NCI-H345 treated with DMSO at 0.1 percent for 48 hours (cell line): ENCODE data around the gene MB.

Experiments used
- DNase-seq: peaks from one replicate; lab custom pipeline; 2025; ENCODE audit not compliant: unreplicated experiment; lab: John Stamatoyannopoulos, UW

MB gene

DNA sequence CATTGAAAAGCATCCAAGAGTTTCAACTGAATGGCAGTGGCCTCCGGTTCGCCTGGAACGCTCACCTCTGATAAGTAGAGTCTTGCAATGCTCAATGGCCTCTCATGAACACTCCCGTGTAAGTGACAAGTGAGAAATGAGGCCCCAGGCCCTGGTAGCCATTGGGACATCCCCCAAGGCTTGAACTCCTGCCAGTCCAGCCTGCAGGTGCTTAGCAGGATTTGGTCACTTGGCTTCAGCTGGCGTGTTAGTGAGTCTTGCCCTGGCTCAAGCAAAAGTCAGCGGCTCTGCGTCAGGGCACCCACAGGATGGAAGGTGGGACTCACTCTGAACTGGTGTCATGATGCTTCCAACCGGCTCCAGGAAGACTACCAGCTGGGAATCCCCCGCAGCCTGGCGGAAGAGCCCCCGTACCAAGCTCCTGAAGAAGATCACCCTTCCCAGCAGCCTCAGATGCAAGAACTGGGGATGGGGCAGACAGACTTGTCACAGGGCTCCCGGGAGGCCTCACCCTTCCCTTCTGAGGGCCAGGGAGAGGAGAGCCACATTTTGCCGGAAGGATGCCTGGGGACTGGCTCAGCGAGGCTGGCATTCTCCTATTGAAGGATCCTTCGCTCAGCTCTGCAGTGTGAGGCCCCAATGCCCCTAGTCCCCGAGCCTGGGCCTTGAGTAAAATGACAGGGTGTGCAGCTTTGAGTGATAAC is 19.3 kb downstream of the MB start:
- DNase-seq: no peak

DNA sequence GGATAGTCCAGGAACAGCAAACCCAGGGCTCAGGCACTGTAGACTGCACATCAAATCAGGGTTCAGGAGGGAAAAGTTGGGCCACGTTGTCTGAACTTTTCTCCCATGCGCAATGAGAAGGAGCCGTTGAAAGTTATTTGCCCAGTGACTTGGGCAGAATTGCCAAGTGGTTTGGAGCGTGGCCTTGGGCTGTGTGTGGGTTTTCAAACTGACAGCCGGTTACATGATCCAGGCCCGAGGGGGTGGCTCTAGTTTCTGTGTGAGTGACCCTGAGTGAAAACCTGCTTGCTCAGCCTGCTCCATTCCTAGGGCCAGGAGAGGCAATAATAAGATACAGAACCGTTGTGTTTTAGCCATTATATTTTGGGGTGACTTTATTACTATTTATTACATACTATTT is 20.3 kb downstream of the MB start:
- DNase-seq: no peak

DNA sequence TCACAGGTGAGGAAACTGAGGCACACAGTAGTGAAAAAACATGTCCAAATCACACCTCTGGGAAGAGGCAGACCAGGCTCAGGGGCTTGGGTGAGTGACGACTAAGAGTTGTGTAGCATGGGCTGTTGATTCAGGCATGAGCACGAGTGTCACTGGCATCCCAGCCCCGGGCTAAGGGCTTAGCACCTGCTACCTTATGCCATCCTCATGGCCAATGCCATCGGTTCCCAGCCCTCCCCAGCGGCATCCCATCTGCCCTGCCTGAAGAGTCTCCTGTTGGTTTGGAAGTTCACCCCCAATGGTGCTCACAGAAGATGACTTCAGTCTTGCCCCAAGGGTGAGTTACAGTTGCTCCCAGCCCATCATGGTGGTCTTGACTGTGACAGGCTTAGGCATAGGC is 22.4 kb downstream of the MB start:
- DNase-seq: no peak

- DNase-seq: no peak
Observed at GRCh38 chr22:35593891-35594470, 23.1 kb downstream of the MB start.

GRCh38 chr22:35593071-35593890 is 23.8 kb downstream of the MB start:
- no peak for DNase-seq

- DNase-seq: no peak
Observed at GRCh38 chr22:35592418-35592967, 24.6 kb downstream of the MB start.

DNA sequence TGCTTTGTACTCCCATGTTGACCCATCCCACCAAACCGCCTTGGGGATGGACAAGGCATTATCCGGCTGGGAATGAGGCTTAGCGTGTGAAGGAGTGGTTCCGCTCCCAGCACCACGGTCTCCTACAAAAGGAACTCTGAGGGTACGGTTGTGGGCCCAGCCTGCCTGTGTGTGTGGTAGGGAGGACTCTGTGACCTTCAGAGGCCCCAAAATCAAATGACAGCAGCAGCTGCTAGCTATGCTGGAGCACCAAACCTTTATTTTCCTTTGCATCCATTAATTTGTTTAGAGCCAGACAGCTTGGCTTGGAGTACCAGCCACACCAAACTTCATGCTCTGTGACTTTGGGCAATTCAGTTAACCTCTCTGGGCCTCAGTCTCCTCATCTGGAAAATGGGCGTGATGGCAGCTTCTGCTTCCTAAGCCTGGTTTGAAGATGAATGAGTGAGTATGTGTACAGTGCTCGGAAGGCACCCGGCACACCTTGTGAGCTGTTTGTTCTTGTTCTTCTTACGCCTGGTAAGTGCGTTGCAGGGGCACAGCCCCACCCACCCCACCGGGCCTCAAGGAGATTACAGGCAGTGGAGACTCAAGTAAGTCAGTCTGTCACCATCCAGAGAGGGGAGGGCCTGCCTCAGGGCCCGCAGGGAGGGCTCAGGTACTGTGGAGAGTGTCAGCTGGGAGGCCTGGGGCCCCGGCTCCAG is 25.3 kb downstream of the MB start:
- DNase-seq: no peak

DNA sequence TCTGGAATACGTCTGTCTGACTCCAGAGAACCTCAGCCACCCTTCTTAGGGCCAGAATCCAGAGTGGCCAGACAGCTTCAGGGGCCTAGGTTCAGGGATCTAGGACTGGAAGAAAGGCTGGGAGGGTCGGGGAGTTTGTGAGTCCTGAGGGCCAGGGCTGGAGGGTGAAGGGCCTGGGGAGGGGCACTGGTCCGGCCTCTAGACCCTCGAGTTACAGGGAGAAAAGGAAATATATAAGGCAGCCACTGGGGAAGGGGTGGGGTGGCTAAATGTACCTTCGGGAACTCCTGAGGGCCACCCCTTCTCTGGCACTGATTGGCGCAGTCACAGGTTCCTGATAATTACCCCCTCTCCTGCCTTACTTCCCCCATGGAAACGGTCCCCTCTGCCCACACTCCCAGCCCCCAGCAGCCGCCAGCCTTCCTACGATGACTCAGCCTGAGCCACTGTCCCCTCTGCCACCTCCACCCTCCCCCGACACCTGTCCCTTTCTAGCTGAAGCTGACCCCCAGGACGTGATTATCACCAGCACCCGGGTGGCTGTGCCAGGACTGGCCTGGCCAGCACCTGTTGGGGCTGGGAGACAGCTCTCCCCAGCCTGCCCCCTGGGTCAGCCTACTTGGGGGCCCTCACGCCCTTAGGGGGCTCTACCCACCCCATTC is 26.4 kb downstream of the MB start:
- no peak for DNase-seq

DNA sequence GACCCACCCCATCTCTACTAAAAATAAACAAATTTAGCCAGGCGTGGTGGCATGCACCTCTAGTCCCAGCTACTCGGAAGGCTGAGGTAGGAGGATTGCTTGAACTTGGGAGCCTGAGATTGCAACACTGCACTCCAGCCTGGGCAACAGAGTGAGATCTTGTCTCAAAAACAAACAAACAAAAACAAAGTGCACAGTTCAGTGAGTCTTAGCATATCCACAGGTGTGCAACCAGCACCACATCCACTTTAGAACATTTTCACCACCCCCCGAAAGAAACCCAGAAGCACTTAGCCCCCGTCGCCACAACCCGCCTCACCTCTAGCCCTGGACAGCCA is 27.4 kb downstream of the MB start:
- DNase-seq: no peak

DNA sequence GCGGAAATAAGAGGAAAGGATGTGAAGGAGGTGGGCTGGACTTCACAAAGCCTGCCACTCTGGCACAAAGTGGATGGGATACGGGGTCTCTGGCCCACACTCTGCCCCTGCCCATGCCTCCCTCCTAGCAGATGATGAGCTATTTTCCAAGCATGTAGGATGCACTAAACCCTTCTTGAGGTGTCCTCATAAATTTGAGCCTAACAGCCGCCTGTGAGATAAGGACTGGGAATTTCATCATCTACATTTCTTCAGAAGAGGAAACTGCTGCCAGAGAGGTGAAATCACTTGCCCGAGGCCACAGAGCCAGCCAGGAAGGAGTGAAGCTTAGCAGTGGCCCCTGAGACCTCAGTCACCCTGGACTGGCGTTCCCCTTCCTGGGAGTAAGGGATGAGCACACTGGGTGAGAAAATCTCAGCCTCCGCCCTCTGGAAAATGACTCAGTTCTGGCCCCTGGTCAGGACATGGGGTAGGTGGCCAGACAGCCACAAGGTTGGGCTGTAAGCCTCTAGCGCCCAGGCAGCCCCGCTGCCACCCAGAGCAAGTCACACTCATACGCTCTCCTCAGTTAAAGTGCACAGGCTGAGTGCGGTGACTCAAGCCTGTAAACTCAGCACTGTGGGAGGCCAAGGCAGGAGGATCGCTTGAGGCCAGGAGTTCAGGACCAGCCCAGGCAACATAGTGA is 27.9 kb downstream of the MB start:
- no peak for DNase-seq

GRCh38 chr22:35587896-35588295 is 29.2 kb downstream of the MB start:
- no peak for DNase-seq

DNA sequence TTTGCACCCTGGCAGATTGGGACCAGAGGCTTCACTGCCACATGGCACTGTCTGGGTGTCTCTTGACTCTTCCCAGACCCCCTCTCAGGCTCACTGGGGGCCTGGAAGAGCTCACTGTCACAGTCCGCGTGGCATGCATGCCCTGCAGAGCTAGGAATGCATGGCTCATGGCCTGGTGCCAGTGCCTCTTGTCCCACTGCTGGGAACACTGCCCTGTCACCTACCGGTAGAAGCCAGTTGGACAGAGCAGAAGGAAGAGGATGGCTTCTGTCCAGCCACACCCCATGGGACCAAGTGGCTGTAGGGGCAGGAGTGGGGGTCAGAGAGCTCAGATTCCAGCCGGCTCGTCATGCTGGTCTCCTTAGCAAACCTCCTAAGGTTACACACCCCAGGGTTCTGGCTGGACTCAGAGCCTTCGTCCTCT is 29.7 kb downstream of the MB start:
- DNase-seq: no peak

GRCh38 chr22:35586771-35587170 is 30.4 kb downstream of the MB start:
- DNase-seq: no peak

- DNase-seq: peak; percentile 41
Observed at GRCh38 chr22:35582861-35583670, 34.1 kb downstream of the MB start.

DNA sequence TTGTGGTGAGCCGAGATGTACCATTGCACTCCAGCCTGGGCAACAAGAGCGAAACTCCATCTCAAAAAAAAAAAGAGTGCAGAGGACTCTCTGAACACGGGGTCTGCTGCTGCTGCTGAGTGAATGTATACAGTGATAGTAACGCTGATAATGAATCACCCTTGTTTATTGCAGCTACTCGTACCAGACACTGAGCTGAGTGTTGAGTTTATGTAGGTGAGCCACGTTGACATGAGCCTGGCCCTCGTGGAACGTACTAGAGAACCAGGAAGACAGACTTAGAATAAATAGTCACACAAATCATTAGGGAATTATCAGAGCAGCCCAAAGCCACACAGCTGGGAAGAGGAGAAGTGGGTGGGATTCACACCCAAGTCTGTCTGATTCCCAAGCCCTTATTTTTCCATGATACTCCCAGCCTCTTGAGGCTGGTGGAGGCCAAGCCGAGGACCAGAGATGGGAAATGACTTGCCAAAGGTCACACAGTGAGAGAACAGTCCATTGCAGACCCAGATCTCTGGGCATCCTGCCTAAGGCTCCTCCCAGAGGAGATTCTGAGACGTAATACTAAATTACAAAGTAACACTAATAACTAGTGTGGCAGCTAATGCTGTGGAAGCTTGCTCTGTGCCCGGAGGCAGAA is 34.8 kb downstream of the MB start:
- no peak for DNase-seq

DNA sequence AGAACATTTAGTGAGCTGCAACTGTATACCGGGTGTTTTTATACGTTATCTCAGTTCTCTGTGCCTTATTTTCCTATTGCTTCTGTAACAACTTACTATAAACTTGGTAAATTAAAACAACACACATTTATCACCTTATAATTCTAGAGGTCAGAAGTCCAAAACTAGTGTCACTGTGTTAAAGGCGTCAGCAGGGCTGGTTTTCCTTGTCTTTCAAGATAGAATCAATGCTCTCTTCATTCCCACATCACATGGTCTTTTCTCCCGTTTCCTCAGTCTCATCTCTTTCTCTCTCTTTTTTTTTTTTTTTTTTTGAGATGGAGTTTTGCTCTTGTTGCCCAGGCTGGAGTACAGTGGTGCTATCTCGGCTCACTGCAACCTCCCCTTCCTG is 36.1 kb downstream of the MB start:
- no peak for DNase-seq

- DNase-seq: no peak
Observed at GRCh38 chr22:35580351-35581022, 36.6 kb downstream of the MB start.

DNA sequence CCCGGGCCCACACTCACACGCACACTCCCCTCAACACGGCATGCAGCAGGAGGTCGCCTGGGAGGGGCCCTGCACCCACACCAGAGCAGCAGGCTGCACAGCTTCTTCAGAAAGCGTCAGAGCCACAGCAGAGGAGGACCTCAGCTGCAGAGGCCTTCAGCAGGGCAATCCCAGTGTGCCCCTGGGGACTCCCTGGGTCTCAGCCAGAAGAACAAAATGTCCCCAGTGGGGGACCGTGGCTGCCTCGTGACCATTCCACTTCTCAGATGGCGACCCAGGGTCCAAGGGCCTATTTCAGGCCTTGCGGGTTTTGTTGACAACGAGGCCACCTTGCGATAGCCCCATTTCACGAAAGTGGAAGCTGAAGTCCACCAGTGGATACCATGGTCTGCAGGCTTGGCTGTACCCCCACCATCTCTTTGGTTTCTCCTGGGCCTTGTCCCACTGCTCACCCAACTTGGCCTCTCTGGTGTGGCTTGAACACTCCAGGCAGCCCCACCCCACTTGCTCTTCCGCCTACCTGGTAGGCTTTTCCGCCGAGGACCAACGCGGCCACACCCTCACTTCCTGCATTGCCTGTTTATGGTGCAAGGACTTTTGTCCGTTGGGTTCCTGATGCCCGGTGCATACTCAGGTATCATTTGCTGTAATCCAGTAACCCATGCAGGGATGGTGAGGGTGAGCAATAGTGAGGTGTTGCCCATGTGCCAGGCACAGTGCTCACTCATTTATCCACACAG is 38.1 kb downstream of the MB start:
- DNase-seq: no peak
